Endothelial cell of umbilical vein (primary cell): ENCODE measurements around the gene PDE3B. TPM values are rescaled to one million over a fixed set of nuclear protein-coding genes. Genes with fewer than 3 reads are reported as not detected.

ENCODE experiments used
- BruUV-seq: library from RNA; stranded (reverse); fragments of 400-500 nt; replicated peaks from 2 replicates; lab custom pipeline; 2021; lab: Mats Ljungman, UMichigan
- CTCF ChIA-PET: fragments of 300-600, 350-600 bp; sonication (Branson Sonifier 250); formaldehyde crosslinking; loops from one replicate; lab custom pipeline; 2021; ENCODE audit warnings: antibody characterized with exemption, inconsistent platforms; lab: Charles Lee
- POLR2A ChIA-PET: fragments of 300-600, 350-600 bp; sonication (Branson Sonifier 250); formaldehyde crosslinking; loops from one replicate; lab custom pipeline; 2021; ENCODE audit warnings: antibody characterized with exemption, inconsistent platforms; lab: Charles Lee
- DNase-seq: peaks from one replicate; pipeline ENCODE4 v3.0.0-alpha.2; 2011; ENCODE audit warnings: low read depth, low spot score
- FAIRE-seq: peaks from 2 replicates; lab custom pipeline; 2011; peaks lifted over from hg19 to GRCh38; lab: Jason Lieb, UNC
- H2AFZ ChIP-seq: 2 replicates; pipeline ENCODE4 v1.6.0; 2012; ENCODE audit warnings: low read depth, low read length, control low read depth, inconsistent platforms
- H3K27ac ChIP-seq: 2 replicates; pipeline ENCODE4 v1.5.1; 2011; ENCODE audit warnings: low read depth, mild to moderate bottlenecking, control low read depth, low read length, moderate library complexity; ENCODE audit not compliant: insufficient read depth
- H3K27me3 ChIP-seq, 2 experiments: 2 replicates each; pipeline versions ENCODE4 v1.6.0 to v1.6.1; 2011; ENCODE audit warnings: low read length in 2 of 2, mixed read lengths in 1 of 2; ENCODE audit not compliant: control insufficient read depth in 2 of 2, insufficient read depth in 2 of 2
- H3K36me3 ChIP-seq, 2 experiments: 2 replicates in 1 of 2; 3 replicates in 1 of 2; pipeline ENCODE4 v1.5.1; 2011; ENCODE audit warnings: low read length in 2 of 2, mild to moderate bottlenecking in 1 of 2, moderate library complexity in 1 of 2; ENCODE audit not compliant: control insufficient read depth in 2 of 2, insufficient read depth in 2 of 2; ENCODE audit errors: extremely low read depth in 1 of 2
- H3K4me1 ChIP-seq: 3 replicates; pipeline ENCODE4 v1.5.1; 2011; ENCODE audit warnings: mild to moderate bottlenecking, low read length; ENCODE audit not compliant: control insufficient read depth, insufficient read depth; ENCODE audit errors: extremely low read depth
- H3K4me2 ChIP-seq: 2 replicates; pipeline ENCODE4 v1.6.1; 2011; ENCODE audit warnings: low read length, control low read depth, mixed read lengths; ENCODE audit not compliant: insufficient read depth
- H3K4me3 ChIP-seq, 3 experiments: fragments of 200-600 bp in 1 of 3; sonication (generic), shearing (Covaris generic) in 1 of 3; replicated peaks in 1 of 3; 2 replicates each; pipeline ENCODE4 v1.5.1; 2011 to 2016; ENCODE audit warnings: control low read depth in 3 of 3, low read length in 3 of 3, mild to moderate bottlenecking in 2 of 3, inconsistent platforms in 1 of 3, low read depth in 1 of 3, moderate library complexity in 1 of 3; ENCODE audit not compliant: insufficient read depth in 1 of 3
- H3K79me2 ChIP-seq: 2 replicates; pipeline ENCODE4 v1.6.0; 2012; ENCODE audit warnings: low read length, inconsistent platforms; ENCODE audit not compliant: control insufficient read depth, insufficient read depth
- H3K9ac ChIP-seq: replicated peaks from 2 replicates; pipeline ENCODE3; 2011; ENCODE audit warnings: low read length, control low read depth; ENCODE audit not compliant: insufficient read depth; ENCODE audit errors: extremely low read depth
- H3K9me1 ChIP-seq: replicated peaks from 3 replicates; pipeline ENCODE4 v1.6.0; 2011; ENCODE audit warnings: mild to moderate bottlenecking, low read length; ENCODE audit not compliant: control insufficient read depth, insufficient read depth; ENCODE audit errors: extremely low read depth
- H3K9me3 ChIP-seq: replicated peaks from 2 replicates; pipeline ENCODE4 v1.5.1; 2012; ENCODE audit warnings: low read length, inconsistent platforms; ENCODE audit not compliant: control insufficient read depth, insufficient read depth
- H4K20me1 ChIP-seq: replicated peaks from 2 replicates; pipeline ENCODE3; 2011; ENCODE audit warnings: mild to moderate bottlenecking, low read length; ENCODE audit not compliant: control insufficient read depth, insufficient read depth; ENCODE audit errors: extremely low read depth
- CTCF ChIP-seq, 2 donors: IDR thresholded peaks; 1 replicate in 1 of 2; 2 replicates in 1 of 2; pipeline ENCODE4 v1.5.1; 2011; ENCODE audit warnings: low read length in 2 of 2, mild to moderate bottlenecking in 2 of 2, moderate library complexity in 2 of 2, control low read depth in 1 of 2, inconsistent platforms in 1 of 2, low read depth in 1 of 2; ENCODE audit not compliant: insufficient read depth in 1 of 2; ENCODE audit errors: extremely low read depth in 1 of 2
- FOS ChIP-seq: IDR thresholded peaks from 2 replicates; pipeline ENCODE4 v1.6.1; 2011; ENCODE audit warnings: mild to moderate bottlenecking, low read length, moderate library complexity, borderline replicate concordance; ENCODE audit not compliant: insufficient read depth
- GATA2 ChIP-seq: IDR thresholded peaks from 2 replicates; pipeline ENCODE4 v1.7.0; 2011; ENCODE audit warnings: low read depth, mild to moderate bottlenecking, moderate library complexity, mixed read lengths, low read length; ENCODE audit not compliant: insufficient read length, insufficient read depth
- JUN ChIP-seq: IDR thresholded peaks from 2 replicates; pipeline ENCODE4 v1.6.1; 2011; ENCODE audit warnings: borderline replicate concordance, low read depth; ENCODE audit not compliant: insufficient read length, insufficient read depth
- MAX ChIP-seq: IDR thresholded peaks from 2 replicates; pipeline ENCODE4 v1.6.1; 2011; ENCODE audit not compliant: insufficient read depth, insufficient read length
- MYC ChIP-seq: IDR thresholded peaks from one replicate; pipeline ENCODE4 v1.6.1; 2011; ENCODE audit warnings: mild to moderate bottlenecking, low read depth, low read length
- POLR2A ChIP-seq: IDR thresholded peaks from 2 replicates; pipeline ENCODE4 v1.6.1; 2012; ENCODE audit warnings: low read depth, mild to moderate bottlenecking, control low read depth, low read length
- POLR2AphosphoS5 ChIP-seq: IDR thresholded peaks from 2 replicates; pipeline ENCODE4 v1.6.1; 2012; ENCODE audit warnings: low read depth, mild to moderate bottlenecking, control low read depth, low read length, moderate library complexity; ENCODE audit not compliant: insufficient read depth
- dilution Hi-C: fragments of 300-500 bp; cut with MboI; formaldehyde crosslinking; loops from one replicate; pipeline ENCODE4 v1.15.0; 2019; ENCODE audit warnings: low sequenced_read_pairs; ENCODE audit not compliant: extremely low pct_ligation_motif_present
- intact Hi-C: fragments of 100-400 bp; cut with micrococcal nuclease; formaldehyde crosslinking; loops from one replicate; pipeline ENCODE4 v1.10.0; 2022
- polyA plus RNA-seq, 4 experiments: library from polyadenylated mRNA; depleted of rRNA in 3 of 4; stranded (reverse) in 3 of 4; unstranded in 1 of 4; fragments of >200 nt; gene quantifications; 2 replicates each; pipeline versions ENCODE4 v1.2.1 to v1.2.3, GENCODE V29; 2011 to 2012; ENCODE audit warnings: missing spikeins in 1 of 4
- total RNA-seq: library from RNA; stranded (reverse); gene quantifications from 2 replicates; pipeline ENCODE4 v1.2.3, GENCODE V29; 2021

Gene PDE3B
- total and polyA plus RNA-seq, 2 donors (not counting 3 experiments of a cell fraction or from before 2014, with no cell fraction given), result 0.26 to 1.9 TPM

GRCh38 chr11:14872032-14872431 is 228.4 kb downstream of the PDE3B start:
- no peak overlapping the region for H3K4me3 ChIP-seq
- H3K36me3 ChIP-seq, result no peaks in the 10 kb centered on the region
- TF ChIP-seq MYC (no peak), GATA2 (no peak), POLR2AphosphoS5 (no peak), POLR2A (no peak), CTCF (IDR thresholded peaks at IDR 0.05; ENCODE audit: extremely low read depth in 1 of 2, insufficient read depth in 1 of 2, low read depth in 1 of 2, low read length in 2 of 2) (no peak), MAX (no peak), FOS (no peak), JUN (no peak)
- dilution Hi-C loops, result no loop called here
- FAIRE-seq (no peak), DNase-seq (no peak)
- POLR2A ChIA-PET, result no interaction called here
- no peak overlapping the region for H3K27ac ChIP-seq
- H3K4me2 ChIP-seq, result no peak overlapping the region
- H2AFZ ChIP-seq, result no peak overlapping the region
- no peak overlapping the region for H3K9ac ChIP-seq
- peaks cover 7% of the 10 kb centered on the region for H3K4me1 ChIP-seq
- no peaks in the 10 kb centered on the region for H4K20me1 ChIP-seq
- no TSS peak for BruUV-seq
- CTCF ChIA-PET, result interaction anchor here (1.5 to 1.7 kb wide), 2 partner anchors 33 to 36 kb away, joined by 4 to 8 read pairs; no protein-coding TSS in a partner anchor
- no peaks in the 10 kb centered on the region for H3K79me2 ChIP-seq
- H3K9me3 ChIP-seq, result no peaks in the 10 kb centered on the region
- intact Hi-C loops, result no loop called here
- H3K9me1 ChIP-seq, result no peaks in the 10 kb centered on the region
- H3K27me3 ChIP-seq, result no peaks in the 10 kb centered on the region
